Measurements from ENCODE around the gene F10.

DNA sequence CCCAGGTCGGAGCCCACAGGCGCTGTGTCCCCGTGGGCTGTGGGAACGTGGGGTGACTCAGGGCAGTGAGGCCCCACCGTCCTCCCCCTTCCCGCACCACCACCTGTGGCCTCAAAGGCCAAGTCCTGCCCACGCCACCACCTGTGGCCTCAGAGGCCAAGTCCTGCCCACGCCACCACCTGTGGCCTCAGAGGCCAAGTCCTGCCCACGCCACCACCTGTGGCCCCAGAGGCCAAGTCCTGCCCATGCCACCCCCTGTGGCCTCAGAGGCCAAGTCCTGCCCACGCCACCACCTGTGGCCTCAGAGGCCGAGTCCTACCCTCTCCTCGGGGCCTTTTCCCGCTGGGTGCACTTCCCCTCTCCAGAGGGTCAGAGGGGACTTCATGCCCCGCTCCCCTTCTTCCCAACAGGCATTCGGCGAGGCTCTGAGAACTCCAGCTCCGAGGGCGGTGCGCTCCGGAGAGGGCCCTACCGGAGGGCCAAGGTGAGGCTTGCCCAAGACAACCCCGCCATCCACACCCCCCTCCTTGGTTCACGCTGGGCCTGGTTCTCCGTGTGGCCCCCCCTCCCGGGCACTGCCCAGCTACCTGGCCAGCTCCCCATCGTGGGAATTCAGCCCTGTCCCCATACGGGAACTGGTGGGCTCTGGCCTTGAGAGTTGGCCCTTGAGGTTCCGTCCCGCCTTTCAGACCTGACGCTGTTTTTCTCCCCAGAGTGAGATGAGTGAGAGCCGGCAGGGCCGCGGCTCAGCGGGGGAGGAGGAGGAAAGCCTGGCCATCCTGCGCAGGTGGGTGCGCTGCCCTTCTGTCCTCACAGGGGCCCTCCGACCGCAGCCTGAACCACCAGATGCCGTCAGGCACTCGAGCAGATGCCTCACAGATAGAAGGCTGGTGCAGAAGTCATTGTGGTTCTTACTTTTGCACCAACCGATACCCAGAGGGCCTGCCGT, 44.4 kb upstream of the F10 start:
- TF ChIP-seq, protein P1, sequence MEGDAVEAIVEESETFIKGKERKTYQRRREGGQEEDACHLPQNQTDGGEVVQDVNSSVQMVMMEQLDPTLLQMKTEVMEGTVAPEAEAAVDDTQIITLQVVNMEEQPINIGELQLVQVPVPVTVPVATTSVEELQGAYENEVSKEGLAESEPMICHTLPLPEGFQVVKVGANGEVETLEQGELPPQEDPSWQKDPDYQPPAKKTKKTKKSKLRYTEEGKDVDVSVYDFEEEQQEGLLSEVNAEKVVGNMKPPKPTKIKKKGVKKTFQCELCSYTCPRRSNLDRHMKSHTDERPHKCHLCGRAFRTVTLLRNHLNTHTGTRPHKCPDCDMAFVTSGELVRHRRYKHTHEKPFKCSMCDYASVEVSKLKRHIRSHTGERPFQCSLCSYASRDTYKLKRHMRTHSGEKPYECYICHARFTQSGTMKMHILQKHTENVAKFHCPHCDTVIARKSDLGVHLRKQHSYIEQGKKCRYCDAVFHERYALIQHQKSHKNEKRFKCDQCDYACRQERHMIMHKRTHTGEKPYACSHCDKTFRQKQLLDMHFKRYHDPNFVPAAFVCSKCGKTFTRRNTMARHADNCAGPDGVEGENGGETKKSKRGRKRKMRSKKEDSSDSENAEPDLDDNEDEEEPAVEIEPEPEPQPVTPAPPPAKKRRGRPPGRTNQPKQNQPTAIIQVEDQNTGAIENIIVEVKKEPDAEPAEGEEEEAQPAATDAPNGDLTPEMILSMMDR (IDR thresholded peaks at IDR 0.05), result no peak
- no peak for TF ChIP-seq POLR2A (IDR thresholded peaks at IDR 0.05)
